SK-N-SH (cell line): ENCODE data around the gene CAMKMT. TPM values are rescaled to one million over a fixed set of nuclear protein-coding genes. Genes with fewer than 3 reads are reported as not detected.
"Not testable (repeated sequence)": the region's sequence is repeated elsewhere in the genome, so short reads cannot be mapped to it uniquely, and the experiment has no call there.

Experiments used
- CTCF ChIA-PET: fragments of 300-600, 350-600 bp; formaldehyde crosslinking; extraction: SDS; loops from one replicate; lab custom pipeline; 2021; lab: Yijun Ruan, JAX
- POLR2A ChIA-PET: fragments of 350-600 bp; sonication (Branson Sonifier 250); formaldehyde crosslinking; extraction: SDS; loops from one replicate; lab custom pipeline; 2020; ENCODE audit warnings: antibody characterized with exemption, inconsistent platforms; lab: Yijun Ruan, JAX
- DNase-seq: peaks from one replicate; pipeline ENCODE4 v3.0.0; 2012
- H2AFZ ChIP-seq: fragments of 200-600 bp; sonication (generic); 2 replicates; pipeline ENCODE4 v1.8.1; 2016; ENCODE audit warnings: antibody characterized with exemption, mild to moderate bottlenecking, low read depth
- H3F3A ChIP-seq: fragments of 200-600 bp; sonication (generic); replicated peaks from 2 replicates; pipeline ENCODE3; 2016; ENCODE audit warnings: antibody characterized with exemption, mild to moderate bottlenecking; ENCODE audit not compliant: insufficient read depth
- H3K27ac ChIP-seq, 2 experiments: fragments of 200-500 bp in 1 of 2; fragments of 200-600 bp in 1 of 2; sonication (Bioruptor generic) in 1 of 2; sonication (generic), shearing (Covaris generic) in 1 of 2; 2 replicates each; pipeline versions ENCODE4 v1.5.1 to v1.6.1; 2014 to 2016; ENCODE audit warnings: low read depth in 2 of 2, inconsistent platforms in 1 of 2, low read length in 1 of 2, mild to moderate bottlenecking in 1 of 2, mixed read lengths in 1 of 2
- H3K27me3 ChIP-seq: fragments of 200-600 bp; sonication (generic), shearing (Covaris generic); 2 replicates; pipeline ENCODE4 v1.6.1; 2016; ENCODE audit warnings: mixed run types; ENCODE audit not compliant: insufficient read depth
- H3K36me3 ChIP-seq, 2 experiments: fragments of 200-500 bp in 1 of 2; fragments of 200-600 bp in 1 of 2; sonication (Bioruptor generic) in 1 of 2; sonication (generic) in 1 of 2; replicated peaks in 1 of 2; 2 replicates each; pipeline versions ENCODE3 to v1.5.1; 2014 to 2016; ENCODE audit warnings: low read length in 1 of 2, mild to moderate bottlenecking in 1 of 2; ENCODE audit not compliant: insufficient read depth in 2 of 2, control insufficient read depth in 1 of 2
- H3K4me1 ChIP-seq, 2 experiments: fragments of 200-500 bp in 1 of 2; fragments of 200-600 bp in 1 of 2; sonication (Bioruptor generic) in 1 of 2; sonication (generic), shearing (Covaris generic) in 1 of 2; 2 replicates each; pipeline versions ENCODE4 v1.5.1 to v1.6.1; 2014 to 2016; ENCODE audit warnings: low read depth in 1 of 2, low read length in 1 of 2, mixed run types in 1 of 2; ENCODE audit not compliant: insufficient read depth in 2 of 2, control insufficient read depth in 1 of 2
- H3K4me2 ChIP-seq: fragments of 200-600 bp; sonication (generic), shearing (Covaris generic); 2 replicates; pipeline ENCODE4 v1.6.1; 2017; ENCODE audit warnings: mixed run types
- H3K4me3 ChIP-seq, 2 experiments: fragments of 200-500 bp in 1 of 2; fragments of 200-600 bp in 1 of 2; sonication (Bioruptor generic) in 1 of 2; sonication (generic), shearing (Covaris generic) in 1 of 2; 2 replicates each; pipeline versions ENCODE4 v1.5.1 to v1.8.1; 2014 to 2016; ENCODE audit warnings: low read depth in 2 of 2, inconsistent platforms in 1 of 2, low read length in 1 of 2, mild to moderate bottlenecking in 1 of 2, mixed read lengths in 1 of 2, moderate library complexity in 1 of 2
- H3K79me2 ChIP-seq: fragments of 200-600 bp; sonication (generic); 2 replicates; pipeline ENCODE4 v1.8.1; 2017; ENCODE audit warnings: mild to moderate bottlenecking; ENCODE audit not compliant: insufficient read depth
- H3K9ac ChIP-seq: fragments of 200-600 bp; sonication (generic); 2 replicates; pipeline ENCODE4 v1.6.1; 2017; ENCODE audit warnings: mixed run types
- H3K9me2 ChIP-seq: fragments of 200-600 bp; sonication (generic); 2 replicates; pipeline ENCODE4 v1.6.1; 2017; ENCODE audit warnings: mixed run types
- H3K9me3 ChIP-seq: fragments of 200-600 bp; sonication (generic); 2 replicates; pipeline ENCODE4 v1.6.1; 2017; ENCODE audit warnings: mixed run types, mild to moderate bottlenecking, moderate library complexity
- H4K20me1 ChIP-seq: fragments of 200-600 bp; sonication (generic); 2 replicates; pipeline ENCODE4 v1.6.1; 2017; ENCODE audit warnings: mild to moderate bottlenecking, mixed run types; ENCODE audit not compliant: insufficient read depth
- CHD2 ChIP-seq: fragments of 150-350 bp; IDR thresholded peaks from 2 replicates; pipeline ENCODE4 v1.6.1; 2018; ENCODE audit warnings: low read length; ENCODE audit not compliant: partially characterized antibody
- EP300 ChIP-seq, 2 experiments: IDR thresholded peaks; 2 replicates each; pipeline versions ENCODE4 v1.4.0 to v1.6.1; 2012; ENCODE audit warnings: borderline replicate concordance in 1 of 2, low read depth in 1 of 2, low read length in 1 of 2
- FOXJ3 ChIP-seq: sonication (generic); formaldehyde crosslinking; IDR thresholded peaks from 2 replicates; pipeline ENCODE4 v1.5.1; 2020; ENCODE audit warnings: mild to moderate bottlenecking, missing genetic modification reagents
- JUND ChIP-seq: IDR thresholded peaks from 2 replicates; pipeline ENCODE4 v1.4.0; 2012
- NFIC ChIP-seq: IDR thresholded peaks from 2 replicates; pipeline ENCODE4 v1.4.0; 2012; ENCODE audit warnings: borderline replicate concordance
- RXRA ChIP-seq: IDR thresholded peaks from 2 replicates; pipeline ENCODE4 v1.4.0; 2012; ENCODE audit warnings: low read depth, mild to moderate bottlenecking, borderline replicate concordance
- SMC3 ChIP-seq: IDR thresholded peaks from 2 replicates; pipeline ENCODE4 v1.6.1; 2012; ENCODE audit warnings: low read depth, low read length, improper control_type of control experiment
- TEAD4 ChIP-seq: IDR thresholded peaks from 2 replicates; pipeline ENCODE4 v1.4.0; 2012; ENCODE audit warnings: mild to moderate bottlenecking, borderline replicate concordance; ENCODE audit not compliant: insufficient read depth
- YY1 ChIP-seq: IDR thresholded peaks from 2 replicates; pipeline ENCODE4 v1.4.0; 2012; ENCODE audit warnings: low read depth, mild to moderate bottlenecking
- WGBS: methylation state at CpG from one replicate; pipeline ENCODE4 v1.1.6; 2017; ENCODE audit warnings: low lambda C conversion rate; 5-methylcytosine and 5-hydroxymethylcytosine counted together
- polyA plus RNA-seq, 3 experiments: library from polyadenylated mRNA; depleted of rRNA; stranded (reverse); fragments of >200 nt; gene quantifications; 2 replicates each; pipeline ENCODE4 v1.2.3, GENCODE V29; 2012

CAMKMT gene
- polyA plus RNA-seq, 1 of the 3 experiments (the other 2 are of a cell fraction) = 5.9 TPM

DNA sequence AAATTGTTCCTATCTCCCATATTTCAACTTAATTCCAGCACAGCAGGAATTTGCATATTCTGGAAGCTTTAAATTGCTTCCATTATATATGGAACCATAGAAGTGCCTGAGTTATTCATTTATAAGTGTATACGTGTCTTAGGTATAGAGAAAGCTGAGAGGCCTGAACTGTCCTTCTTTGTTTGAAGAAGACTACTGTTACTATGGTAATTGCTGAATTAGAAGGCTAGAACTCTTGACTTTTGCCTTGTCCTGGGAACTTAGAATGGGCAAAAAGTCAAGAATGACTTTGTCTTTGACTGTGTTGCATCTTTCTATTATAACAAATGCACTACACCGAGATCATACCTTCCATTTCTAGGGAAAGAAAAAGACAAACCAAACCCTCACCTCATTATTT lies 15.7 kb downstream of the CAMKMT start:
- H3K4me1 ChIP-seq = no peaks in the 10 kb centered on the region
- POLR2A ChIA-PET = no interaction called here
- 91% methylated on average over 2 of the region's 2 CpGs for WGBS

DNA sequence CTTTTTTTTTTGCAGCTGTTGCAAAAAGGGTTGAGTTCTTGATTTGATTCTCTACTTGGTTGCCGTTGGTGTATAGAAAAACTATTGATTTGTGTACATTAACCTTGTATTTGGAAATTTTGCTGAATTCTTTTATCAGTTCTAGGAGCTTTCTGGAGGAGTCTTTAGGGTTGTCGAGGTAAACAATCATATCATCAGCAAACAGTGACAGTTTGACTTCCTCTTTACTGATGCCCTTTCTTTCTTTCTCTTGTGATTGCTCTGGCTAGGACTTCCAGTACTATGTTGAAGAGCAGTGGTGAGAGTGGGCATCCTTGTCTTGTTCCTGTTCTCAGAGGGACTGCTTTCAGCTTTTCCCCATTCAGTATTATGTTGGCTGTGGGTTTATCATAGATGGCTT lies 23.5 kb downstream of the CAMKMT start:
- H2AFZ ChIP-seq, H3K4me1 ChIP-seq, CTCF ChIA-PET, H3K79me2 ChIP-seq, H3K36me3 ChIP-seq, H3K9ac ChIP-seq, DNase-seq, POLR2A ChIA-PET, H3K9me2 ChIP-seq, H3K27ac ChIP-seq, H3K27me3 ChIP-seq, H3F3A ChIP-seq, H4K20me1 ChIP-seq, H3K4me2 ChIP-seq, H3K4me3 ChIP-seq, H3K9me3 ChIP-seq: not testable (repeated sequence)
- 43% methylated on average over 2 of the region's 2 CpGs for WGBS

More for the DNA sequence above, 15.7 kb downstream of the CAMKMT start:
- Histone ChIP-seq H3K9ac (no peak overlapping the region), H3K27me3 (no peaks in the 10 kb centered on the region), H4K20me1 (no peaks in the 10 kb centered on the region), H3K9me3 (no peaks in the 10 kb centered on the region), H3K27ac (no peak overlapping the region), H3K4me3 (no peak overlapping the region), H3K79me2 (no peaks in the 10 kb centered on the region), H2AFZ (no peak overlapping the region), H3F3A (no peaks in the 10 kb centered on the region), H3K9me2 (no peaks in the 10 kb centered on the region), H3K4me2 (no peak overlapping the region), H3K36me3 (no peaks in the 10 kb centered on the region)
- CTCF ChIA-PET = interaction anchor here (0.9 to 11.9 kb wide), 8 partner anchors 13 to 597 kb away, joined by 4 to 99 read pairs (median 5); partner anchors contain the start of gene CAMKMT
- no peak for DNase-seq
- TF ChIP-seq YY1 (no peak), FOXJ3 (no peak), JUND (no peak), NFIC (no peak), SMC3 (no peak)

DNA sequence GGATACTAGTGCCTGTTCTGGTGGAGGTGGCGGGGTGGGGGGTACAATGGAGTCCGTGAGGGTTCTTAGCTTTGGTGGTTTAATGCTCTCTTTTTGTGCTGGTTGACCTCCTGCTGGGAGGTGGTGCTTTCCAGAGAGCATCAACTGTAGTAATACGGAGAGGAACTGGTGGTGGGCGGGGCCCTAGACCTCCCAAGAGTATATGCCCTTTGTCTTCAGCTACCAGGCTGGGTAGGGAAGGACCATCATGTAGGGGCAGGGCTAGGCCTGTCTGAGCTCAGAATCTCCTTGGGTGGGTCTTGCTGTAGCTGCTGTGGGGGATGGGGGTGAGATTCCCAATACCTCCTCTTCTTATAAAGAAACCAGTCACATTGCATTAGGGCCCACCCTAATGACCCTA lies 27.1 kb downstream of the CAMKMT start:
- H3K36me3 ChIP-seq = no peaks in the 10 kb centered on the region
- H3K27ac ChIP-seq = no peak overlapping the region
- H3K9me2 ChIP-seq = no peaks in the 10 kb centered on the region
- CTCF ChIA-PET = interaction anchor here (0.9 to 20.3 kb wide), 12 partner anchors 14 to 583 kb away, joined by 3 to 299 read pairs (median 32); no protein-coding TSS in a partner anchor
- TF ChIP-seq RXRA = no peak
- no peak for TF ChIP-seq EP300 (IDR thresholded peaks at IDR 0.05; ENCODE audit: borderline replicate concordance in 1 of 2, low read depth in 1 of 2, low read length in 1 of 2)
- TF ChIP-seq TEAD4 = no peak
- TF ChIP-seq CHD2 = no peak
- H2AFZ ChIP-seq = no peak overlapping the region
- no peaks in the 10 kb centered on the region; a peak in 1 of 4 replicates for H3K4me1 ChIP-seq
- WGBS = 89% methylated on average over 4 of the region's 4 CpGs
- H3K79me2 ChIP-seq = no peaks in the 10 kb centered on the region
- no peaks in the 10 kb centered on the region for H3F3A ChIP-seq
- H3K9me3 ChIP-seq = no peaks in the 10 kb centered on the region
- H4K20me1 ChIP-seq = no peaks in the 10 kb centered on the region
- H3K4me2 ChIP-seq = no peak overlapping the region
- no peak for DNase-seq
- POLR2A ChIA-PET = no interaction called here
- H3K4me3 ChIP-seq = no peak overlapping the region
- H3K27me3 ChIP-seq = no peaks in the 10 kb centered on the region
- no peak overlapping the region for H3K9ac ChIP-seq
